Caco-2 (cell line): Measurements from ENCODE around the gene SCAMP3. TPM values are rescaled to one million over a fixed set of nuclear protein-coding genes. Genes with fewer than 3 reads are reported as not detected.
"Not testable (repeated sequence)": the region's sequence is repeated elsewhere in the genome, so short reads cannot be mapped to it uniquely, and the experiment has no call there.

Experiments
- BruUV-seq: library from RNA; stranded (reverse); fragments of 400-500 nt; replicated peaks from 2 replicates; lab custom pipeline; 2021; lab: Mats Ljungman, UMichigan
- CTCF ChIA-PET: fragments of 300-600 bp; sonication (Branson Sonifier 250); formaldehyde crosslinking; loops from one replicate; lab custom pipeline; 2022; ENCODE audit warnings: antibody characterized with exemption; lab: Charles Lee
- POLR2A ChIA-PET: fragments of 300-600 bp; sonication (Branson Sonifier 250); formaldehyde crosslinking; loops from one replicate; lab custom pipeline; 2022; ENCODE audit warnings: antibody characterized with exemption; lab: Charles Lee
- DNase-seq, 2 experiments: peaks; one replicate each; pipeline versions ENCODE4 v3.0.0 to v3.0.0-alpha.2; 2020 to 2022
- H3K27me3 ChIP-seq: replicated peaks from 2 replicates; pipeline ENCODE4 v1.6.0; 2011; ENCODE audit warnings: low read length; ENCODE audit not compliant: control insufficient read depth, insufficient read depth
- H3K36me3 ChIP-seq: 2 replicates; pipeline ENCODE4 v1.5.1; 2011; ENCODE audit warnings: low read length; ENCODE audit not compliant: control insufficient read depth, insufficient read depth
- H3K4me1 ChIP-seq: fragments of 250-450 bp; sonication (Bioruptor Pico); 2 replicates; pipeline ENCODE4 v1.5.1; 2020; ENCODE audit warnings: mild to moderate bottlenecking
- H3K4me3 ChIP-seq: 2 replicates; pipeline ENCODE4 v1.5.1; 2011; ENCODE audit warnings: low read depth, mild to moderate bottlenecking, control low read depth, low read length
- H3K9me3 ChIP-seq: fragments of 250-450 bp; sonication (Bioruptor Pico); 2 replicates; pipeline ENCODE4 v1.5.1; 2020; ENCODE audit warnings: mild to moderate bottlenecking, moderate library complexity
- H3K27ac Mint-ChIP-seq: one replicate; pipeline ENCODE4 v1.8.0; 2022; ENCODE audit warnings: mixed read lengths; ENCODE audit not compliant: unreplicated experiment
- H3K27me3 Mint-ChIP-seq: one replicate; pipeline ENCODE4 v1.8.0; 2022; ENCODE audit warnings: mixed read lengths; ENCODE audit not compliant: insufficient read depth, unreplicated experiment
- H3K36me3 Mint-ChIP-seq: one replicate; pipeline ENCODE4 v1.8.0; 2022; ENCODE audit warnings: mild to moderate bottlenecking, mixed read lengths; ENCODE audit not compliant: insufficient read depth, unreplicated experiment
- H3K4me1 Mint-ChIP-seq: one replicate; pipeline ENCODE4 v1.8.0; 2022; ENCODE audit warnings: low read depth, mixed read lengths; ENCODE audit not compliant: unreplicated experiment
- H3K4me3 Mint-ChIP-seq: one replicate; pipeline ENCODE4 v1.8.0; 2022; ENCODE audit warnings: mild to moderate bottlenecking, moderate library complexity, mixed read lengths; ENCODE audit not compliant: unreplicated experiment
- H3K9me3 Mint-ChIP-seq: one replicate; pipeline ENCODE4 v1.8.0; 2022; ENCODE audit warnings: mixed read lengths; ENCODE audit not compliant: unreplicated experiment
- intact Hi-C: fragments of 100-400 bp; cut with micrococcal nuclease; formaldehyde crosslinking; loops from one replicate; pipeline ENCODE4 v1.10.0; 2022; ENCODE audit not compliant: unreplicated experiment
- total RNA-seq: library from RNA; stranded (reverse); gene quantifications from 2 replicates; pipeline ENCODE4 v1.2.3, GENCODE V29; 2022
- TF ChIP-seq, protein P1 (sequence below), 2 experiments: fragments of 200-600 bp in 1 of 2; IDR thresholded peaks; 1 replicate in 1 of 2; 2 replicates in 1 of 2; pipeline versions ENCODE4 v1.5.1 to v1.8.0; 2011 to 2022; ENCODE audit warnings: antibody characterized with exemption in 1 of 2, control low read depth in 1 of 2, inconsistent platforms in 1 of 2, low read depth in 1 of 2, low read length in 1 of 2, mild to moderate bottlenecking in 1 of 2, moderate library complexity in 1 of 2; ENCODE audit not compliant: insufficient read depth in 1 of 2, severe bottlenecking in 1 of 2, unreplicated experiment in 1 of 2

SCAMP3 gene
- total RNA-seq, 1 experiment from 2014 or later = 55.9 TPM

DNA sequence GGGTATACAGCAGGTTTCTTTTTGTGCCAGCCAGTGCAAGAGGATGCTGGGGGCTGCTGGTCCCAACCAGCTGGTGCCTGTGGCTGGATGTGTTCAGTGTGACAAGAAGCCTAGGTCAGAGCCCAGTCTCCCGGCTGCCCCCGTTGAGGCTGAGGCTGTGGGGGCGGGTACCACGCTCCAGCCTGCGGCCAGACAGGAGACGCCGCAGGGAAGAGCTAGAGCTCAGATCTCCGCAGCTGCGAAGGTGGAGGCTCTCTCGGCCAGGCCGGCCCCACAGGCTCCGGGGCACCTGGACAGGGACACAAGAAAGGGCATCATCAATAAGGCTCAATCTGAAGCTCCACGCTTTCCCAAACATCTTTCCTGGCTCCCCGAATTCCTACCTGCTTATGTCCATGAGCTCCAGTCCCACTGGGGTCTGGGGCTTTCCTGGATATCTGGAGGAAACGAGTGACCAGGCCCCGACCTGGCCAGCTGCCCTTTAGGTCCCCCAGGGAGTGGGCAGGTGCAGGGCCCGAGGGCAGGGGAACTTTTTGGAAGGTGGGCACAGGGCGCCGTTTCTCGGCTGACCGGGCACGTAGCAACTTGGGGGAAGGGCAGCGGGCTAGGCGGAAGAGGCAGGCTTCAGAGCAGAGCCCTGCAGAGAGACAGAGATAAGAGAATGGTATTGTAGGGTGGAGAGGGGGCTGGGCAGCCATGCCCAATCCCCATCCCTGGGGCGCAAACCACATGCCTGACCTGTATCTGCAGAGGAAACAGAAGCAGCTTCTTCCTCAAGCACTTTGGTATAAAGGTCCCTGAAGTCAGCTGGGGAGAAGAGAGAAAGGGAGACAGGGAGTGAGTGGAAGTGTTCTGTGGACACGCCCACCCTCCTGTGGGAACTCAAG is 14.2 kb downstream of the SCAMP3 start:
- no peak overlapping the region for H3K4me3 ChIP-seq
- TF ChIP-seq, protein P1, sequence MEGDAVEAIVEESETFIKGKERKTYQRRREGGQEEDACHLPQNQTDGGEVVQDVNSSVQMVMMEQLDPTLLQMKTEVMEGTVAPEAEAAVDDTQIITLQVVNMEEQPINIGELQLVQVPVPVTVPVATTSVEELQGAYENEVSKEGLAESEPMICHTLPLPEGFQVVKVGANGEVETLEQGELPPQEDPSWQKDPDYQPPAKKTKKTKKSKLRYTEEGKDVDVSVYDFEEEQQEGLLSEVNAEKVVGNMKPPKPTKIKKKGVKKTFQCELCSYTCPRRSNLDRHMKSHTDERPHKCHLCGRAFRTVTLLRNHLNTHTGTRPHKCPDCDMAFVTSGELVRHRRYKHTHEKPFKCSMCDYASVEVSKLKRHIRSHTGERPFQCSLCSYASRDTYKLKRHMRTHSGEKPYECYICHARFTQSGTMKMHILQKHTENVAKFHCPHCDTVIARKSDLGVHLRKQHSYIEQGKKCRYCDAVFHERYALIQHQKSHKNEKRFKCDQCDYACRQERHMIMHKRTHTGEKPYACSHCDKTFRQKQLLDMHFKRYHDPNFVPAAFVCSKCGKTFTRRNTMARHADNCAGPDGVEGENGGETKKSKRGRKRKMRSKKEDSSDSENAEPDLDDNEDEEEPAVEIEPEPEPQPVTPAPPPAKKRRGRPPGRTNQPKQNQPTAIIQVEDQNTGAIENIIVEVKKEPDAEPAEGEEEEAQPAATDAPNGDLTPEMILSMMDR (IDR thresholded peaks at IDR 0.05; ENCODE audit: insufficient read depth in 1 of 2, low read depth in 1 of 2, low read length in 1 of 2, severe bottlenecking in 1 of 2, unreplicated experiment in 1 of 2) = no peak
- no peaks in the 10 kb centered on the region for H3K36me3 ChIP-seq
- H3K4me1 ChIP-seq = peaks cover 6% of the 10 kb centered on the region
- POLR2A ChIA-PET = interaction anchor here (1.0 kb wide), 1 partner anchor 25 kb away, joined by 3 read pairs; the partner anchor contains the start of gene CLK2
- intact Hi-C loops = no loop called here
- H3K9me3 ChIP-seq = no peaks in the 10 kb centered on the region
- no peaks in the 10 kb centered on the region for H3K27me3 ChIP-seq
- CTCF ChIA-PET = interaction anchor here (0.6 kb wide), 1 partner anchor 81 kb away, joined by 4 read pairs; no protein-coding TSS in a partner anchor
- no TSS peak for BruUV-seq
- H3K4me3 Mint-ChIP-seq = no peak overlapping the region
- peaks cover 27% of the 10 kb centered on the region for H3K4me1 Mint-ChIP-seq
- H3K27ac Mint-ChIP-seq = no peak overlapping the region
- peaks cover 3% of the 10 kb centered on the region for H3K27me3 Mint-ChIP-seq
- H3K9me3 Mint-ChIP-seq = no peaks in the 10 kb centered on the region
- DNase-seq = no peak
- peaks cover 12% of the 10 kb centered on the region for H3K36me3 Mint-ChIP-seq

DNA sequence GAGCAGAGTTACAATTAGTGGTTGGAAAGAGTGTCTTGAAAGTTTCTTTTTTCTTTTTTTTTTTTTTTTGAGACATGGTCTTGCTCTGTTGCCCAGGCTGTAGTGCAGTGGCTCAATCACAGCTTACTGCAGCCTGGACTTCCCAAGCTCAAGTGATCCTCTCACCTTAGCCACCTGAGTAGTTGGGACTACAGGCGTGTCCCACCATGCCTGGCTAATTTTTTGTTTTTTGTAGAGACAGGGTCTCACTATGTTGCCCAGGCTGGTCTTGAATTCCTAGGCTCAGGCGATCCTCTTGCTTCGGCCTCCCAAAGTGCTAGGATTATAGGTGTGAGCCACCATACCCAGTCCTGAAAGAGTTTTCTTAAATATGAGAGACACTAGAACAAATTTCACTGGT is 15.4 kb downstream of the SCAMP3 start:
- Mint-ChIP-seq H3K36me3 (peaks cover 12% of the 10 kb centered on the region), H3K4me1 (peaks cover 22% of the 10 kb centered on the region)
- peaks cover 10% of the 10 kb centered on the region for H3K4me1 ChIP-seq
- H3K9me3 Mint-ChIP-seq, BruUV-seq, H3K27me3 Mint-ChIP-seq, H3K9me3 ChIP-seq, H3K36me3 ChIP-seq, H3K4me3 ChIP-seq, intact Hi-C loops, H3K4me3 Mint-ChIP-seq, H3K27me3 ChIP-seq, DNase-seq, H3K27ac Mint-ChIP-seq: not testable (repeated sequence)
- POLR2A ChIA-PET = interaction anchor here (1.0 kb wide), 1 partner anchor 26 kb away, joined by 3 read pairs; the partner anchor contains the start of gene CLK2
- CTCF ChIA-PET = interaction anchor here (0.6 kb wide), 1 partner anchor 15 kb away, joined by 3 read pairs; no protein-coding TSS in a partner anchor

GRCh38 chr1:155245163-155245524 is 17.0 kb downstream of the SCAMP3 start:
- Histone ChIP-seq H3K9me3 (no peaks in the 10 kb centered on the region), H3K4me1 (peaks cover 6% of the 10 kb centered on the region; the same call in 1 of the 2 replicates), H3K4me3 (peak overlapping the region; percentile 70), H3K27me3 (no peaks in the 10 kb centered on the region), H3K36me3 (no peaks in the 10 kb centered on the region)
- DNase-seq = no peak
- Mint-ChIP-seq H3K27me3 (peaks cover 3% of the 10 kb centered on the region), H3K36me3 (peaks cover 17% of the 10 kb centered on the region), H3K27ac (peak overlapping the region; percentile 71), H3K9me3 (no peaks in the 10 kb centered on the region), H3K4me1 (peaks cover 24% of the 10 kb centered on the region), H3K4me3 (peak overlapping the region; percentile 70)
- TF ChIP-seq, protein P1 (IDR thresholded peaks at IDR 0.05; ENCODE audit: insufficient read depth in 1 of 2, low read depth in 1 of 2, low read length in 1 of 2, severe bottlenecking in 1 of 2, unreplicated experiment in 1 of 2) = no peak
- CTCF ChIA-PET = interaction anchor here (1.9 to 2.3 kb wide), 4 partner anchors 28 to 72 kb away, joined by 6 to 10 read pairs (median 8); partner anchors contain the start of genes CLK2 and KRTCAP2
- intact Hi-C loops = loop anchor here (1.0 kb wide), 1 partner anchor 28 kb away; the partner anchor contains the start of gene CLK2
- BruUV-seq = TSS peak; percentile 87
- POLR2A ChIA-PET = interaction anchor here (0.6 to 1.5 kb wide), 3 partner anchors 17 to 28 kb away, joined by 3 to 10 read pairs (median 4); partner anchors contain the start of genes CLK2 and SCAMP3
